ENCODE data around the gene CPED1. TPM values are rescaled to one million over a fixed set of nuclear protein-coding genes. Genes with fewer than 3 reads are reported as not detected.
"Not testable (repeated sequence)": the region's sequence is repeated elsewhere in the genome, so short reads cannot be mapped to it uniquely, and the experiment has no call there.

Gene CPED1
- total RNA-seq, 2 experiments from 2014 or later = not detected

DNA sequence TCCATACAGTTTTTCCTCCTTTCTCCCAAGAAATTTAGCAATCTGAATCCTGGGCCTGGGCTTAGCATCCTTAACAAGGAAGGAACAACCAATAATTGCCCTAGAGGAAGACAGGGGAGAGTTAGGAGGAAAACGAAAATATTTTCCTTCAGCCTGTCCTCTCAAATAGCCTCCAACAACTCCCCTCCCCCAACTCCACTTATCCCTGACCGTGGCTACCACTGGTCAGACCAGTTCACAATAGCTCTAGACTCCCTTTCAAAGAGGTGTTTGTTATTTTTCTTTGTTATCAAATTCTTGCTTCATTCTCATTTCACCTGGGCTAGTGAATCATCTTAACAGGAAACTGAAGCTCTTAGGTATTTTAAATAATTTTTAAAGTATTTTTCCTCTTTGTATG is 114.1 kb downstream of the CPED1 start:
- ChIA-PET POLR2A (no interaction called here), CTCF (no interaction called here)
- Mint-ChIP-seq H3K9me3 (ENCODE audit: insufficient read depth) (no peaks in the 10 kb centered on the region), H3K27me3 (ENCODE audit: low read depth) (peaks cover 6% of the 10 kb centered on the region), H3K4me1 (ENCODE audit: low read depth) (no peaks in the 10 kb centered on the region), H3K36me3 (ENCODE audit: low read depth) (no peaks in the 10 kb centered on the region), H3K4me3 (no peak overlapping the region), H3K27ac (no peak overlapping the region)
- no peak for DNase-seq
- ATAC-seq = no peak

- no peaks in the 10 kb centered on the region for H3K36me3 Mint-ChIP-seq (ENCODE audit: low read depth)
Measured at GRCh38 chr7:121103086-121103485, 114.6 kb downstream of the CPED1 start.

DNA sequence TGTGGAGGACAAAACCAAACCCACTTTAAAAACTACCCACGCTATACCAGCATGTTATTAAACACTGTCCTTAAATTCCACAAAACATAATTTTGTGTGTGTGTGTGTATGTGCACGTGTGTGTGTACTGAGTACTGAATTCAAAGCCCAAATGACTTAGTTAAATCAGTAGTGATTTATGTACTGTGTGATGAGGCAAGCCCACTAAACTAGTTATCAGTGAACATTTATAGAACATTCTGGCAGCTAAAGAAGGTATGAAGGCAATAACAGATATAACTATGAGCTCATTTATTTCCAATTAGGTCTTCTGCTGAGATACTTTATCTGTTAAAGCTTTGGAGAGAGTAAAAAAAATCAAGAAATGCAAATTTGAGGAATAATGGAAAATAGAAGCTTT is 115.1 kb downstream of the CPED1 start:
- no peaks in the 10 kb centered on the region for H3K4me1 Mint-ChIP-seq (ENCODE audit: low read depth)
- DNase-seq = no peak
- no peak overlapping the region for H3K4me3 Mint-ChIP-seq
- ChIA-PET CTCF (interaction anchor here (1.0 to 1.3 kb wide), 3 partner anchors 11 to 115 kb away, joined by 3 to 4 read pairs (median 3); partner anchors contain the start of gene CPED1), POLR2A (no interaction called here)
- no peaks in the 10 kb centered on the region for H3K36me3 Mint-ChIP-seq (ENCODE audit: low read depth)
- no peak for ATAC-seq
- H3K27me3 Mint-ChIP-seq (ENCODE audit: low read depth) = peaks cover 6% of the 10 kb centered on the region
- no peak overlapping the region for H3K27ac Mint-ChIP-seq
- no peaks in the 10 kb centered on the region for H3K9me3 Mint-ChIP-seq (ENCODE audit: insufficient read depth)

More at GRCh38 chr7:121103086-121103485, 114.6 kb downstream of the CPED1 start:
- ATAC-seq (no peak), DNase-seq (no peak)
- ChIA-PET CTCF (interaction anchor here (1.0 kb wide), 1 partner anchor 114 kb away, joined by 4 read pairs; the partner anchor contains the start of gene CPED1), POLR2A (no interaction called here)
- Mint-ChIP-seq H3K4me3 (no peak overlapping the region), H3K9me3 (ENCODE audit: insufficient read depth) (no peaks in the 10 kb centered on the region), H3K27ac (no peak overlapping the region), H3K4me1 (ENCODE audit: low read depth) (no peaks in the 10 kb centered on the region), H3K27me3 (ENCODE audit: low read depth) (peaks cover 6% of the 10 kb centered on the region)

GRCh38 chr7:121105262-121105661 is 116.8 kb downstream of the CPED1 start:
- CTCF ChIA-PET = no interaction called here
- Mint-ChIP-seq H3K4me3 (no peak overlapping the region), H3K27me3 (ENCODE audit: low read depth) (peaks cover 8% of the 10 kb centered on the region), H3K36me3 (ENCODE audit: low read depth) (no peaks in the 10 kb centered on the region), H3K27ac (no peak overlapping the region), H3K9me3 (ENCODE audit: insufficient read depth) (no peaks in the 10 kb centered on the region), H3K4me1 (ENCODE audit: low read depth) (no peaks in the 10 kb centered on the region)
- POLR2A ChIA-PET = no interaction called here
- DNase-seq (no peak), ATAC-seq (no peak)

DNA sequence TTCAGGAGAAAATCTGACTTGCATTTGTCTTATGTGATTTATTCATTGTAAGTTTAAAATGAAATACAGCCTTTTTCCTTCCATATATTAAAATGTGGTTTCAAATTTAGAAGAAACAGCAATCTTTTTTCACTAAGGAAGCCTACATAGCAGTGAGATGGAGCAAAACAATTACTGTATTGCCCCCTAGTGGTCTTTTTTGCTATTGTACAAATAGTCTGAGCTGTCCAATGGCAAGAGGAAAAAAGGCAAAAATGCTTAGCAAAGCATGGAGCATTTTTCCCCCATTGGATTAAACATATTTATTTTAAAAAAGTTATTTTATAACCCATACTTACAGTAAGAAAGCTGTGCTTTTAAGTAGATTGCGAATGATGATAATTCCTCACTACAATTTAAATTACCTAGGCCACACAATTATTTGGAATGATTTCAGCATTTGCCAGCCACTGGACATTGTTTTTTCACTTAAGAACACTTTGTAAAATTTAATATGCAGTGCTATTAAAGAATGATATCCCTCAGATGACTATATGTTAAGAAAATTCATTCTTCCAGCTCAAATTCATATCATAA is 119.5 kb downstream of the CPED1 start:
- Mint-ChIP-seq H3K27ac (no peak overlapping the region), H3K4me1 (ENCODE audit: low read depth) (no peaks in the 10 kb centered on the region), H3K9me3 (ENCODE audit: insufficient read depth) (no peaks in the 10 kb centered on the region), H3K27me3 (ENCODE audit: low read depth) (peaks cover 13% of the 10 kb centered on the region), H3K36me3 (ENCODE audit: low read depth) (no peaks in the 10 kb centered on the region), H3K4me3 (no peak overlapping the region)
- ChIA-PET CTCF (interaction anchor here (0.6 to 3.5 kb wide), 18 partner anchors 8 to 886 kb away, joined by 3 to 37 read pairs (median 3); partner anchors contain the start of gene CPED1), POLR2A (no interaction called here)
- DNase-seq (no peak), ATAC-seq (peak; percentile 82)

- ChIA-PET POLR2A (no interaction called here), CTCF (interaction anchor here (1.2 to 3.5 kb wide), 4 partner anchors 10 to 121 kb away, joined by 3 to 37 read pairs (median 8); partner anchors contain the start of gene CPED1)
- no peaks in the 10 kb centered on the region for H3K36me3 Mint-ChIP-seq (ENCODE audit: low read depth)
- H3K4me1 Mint-ChIP-seq (ENCODE audit: low read depth) = no peaks in the 10 kb centered on the region
- no peak overlapping the region for H3K27ac Mint-ChIP-seq
- ATAC-seq (no peak), DNase-seq (no peak)
- H3K27me3 Mint-ChIP-seq (ENCODE audit: low read depth) = peaks cover 10% of the 10 kb centered on the region
- H3K4me3 Mint-ChIP-seq = no peak overlapping the region
- H3K9me3 Mint-ChIP-seq (ENCODE audit: insufficient read depth) = no peaks in the 10 kb centered on the region
Measured at GRCh38 chr7:121109145-121109544, 120.6 kb downstream of the CPED1 start.

DNA sequence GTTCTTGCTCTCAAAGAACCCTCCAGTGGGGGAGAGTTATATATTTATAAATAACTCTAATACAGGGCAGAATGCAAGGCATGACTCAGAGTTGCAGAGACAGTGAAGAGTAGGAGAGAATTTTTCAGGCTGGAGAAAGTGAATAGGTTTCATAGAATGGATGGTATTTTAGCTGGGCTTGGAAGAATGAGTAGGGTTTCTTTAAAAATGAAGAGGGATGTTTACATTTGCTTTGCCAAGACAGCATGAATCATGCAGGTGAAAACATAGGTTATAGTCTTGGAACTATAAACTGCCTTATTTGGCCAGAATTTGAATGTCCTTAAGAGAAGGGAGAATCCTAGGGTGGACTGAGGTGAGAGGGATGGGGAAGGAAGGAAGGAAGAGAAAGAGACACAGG is 124.8 kb downstream of the CPED1 start:
- no peaks in the 10 kb centered on the region for H3K4me1 Mint-ChIP-seq (ENCODE audit: low read depth)
- ChIA-PET POLR2A (no interaction called here), CTCF (interaction anchor here (0.7 kb wide), 1 partner anchor 322 kb away, joined by 3 read pairs; no protein-coding TSS in a partner anchor)
- ATAC-seq = no peak
- no peak for DNase-seq
- H3K27me3 Mint-ChIP-seq (ENCODE audit: low read depth) = peaks cover 8% of the 10 kb centered on the region
- no peaks in the 10 kb centered on the region for H3K36me3 Mint-ChIP-seq (ENCODE audit: low read depth)
- no peak overlapping the region for H3K4me3 Mint-ChIP-seq
- no peaks in the 10 kb centered on the region for H3K9me3 Mint-ChIP-seq (ENCODE audit: insufficient read depth)
- no peak overlapping the region for H3K27ac Mint-ChIP-seq

- Mint-ChIP-seq H3K27ac (no peak overlapping the region), H3K4me3 (no peak overlapping the region), H3K4me1 (ENCODE audit: low read depth) (no peaks in the 10 kb centered on the region), H3K27me3 (ENCODE audit: low read depth) (peaks cover 2% of the 10 kb centered on the region), H3K9me3 (ENCODE audit: insufficient read depth) (no peaks in the 10 kb centered on the region), H3K36me3 (ENCODE audit: low read depth) (no peaks in the 10 kb centered on the region)
- ChIA-PET POLR2A (no interaction called here), CTCF (no interaction called here)
- ATAC-seq (no peak), DNase-seq (no peak)
Measured at GRCh38 chr7:121116396-121116795, 127.9 kb downstream of the CPED1 start.

GRCh38 chr7:121119047-121119446 is 130.5 kb downstream of the CPED1 start:
- H3K36me3 Mint-ChIP-seq (ENCODE audit: low read depth) = no peaks in the 10 kb centered on the region
- no peak overlapping the region for H3K4me3 Mint-ChIP-seq
- H3K4me1 Mint-ChIP-seq (ENCODE audit: low read depth) = no peaks in the 10 kb centered on the region
- H3K9me3 Mint-ChIP-seq (ENCODE audit: insufficient read depth) = no peaks in the 10 kb centered on the region
- ATAC-seq (no peak), DNase-seq (no peak)
- ChIA-PET CTCF (no interaction called here), POLR2A (no interaction called here)
- H3K27ac Mint-ChIP-seq = no peak overlapping the region
- H3K27me3 Mint-ChIP-seq (ENCODE audit: low read depth) = peaks cover 7% of the 10 kb centered on the region

- Mint-ChIP-seq H3K27me3 (ENCODE audit: low read depth) (peaks cover 8% of the 10 kb centered on the region), H3K4me1 (ENCODE audit: low read depth) (no peaks in the 10 kb centered on the region)
- ATAC-seq = no peak
Measured at GRCh38 chr7:121123032-121123431, 134.5 kb downstream of the CPED1 start.

GRCh38 chr7:121125454-121125853 is 136.9 kb downstream of the CPED1 start:
- POLR2A ChIA-PET; H3K4me1 Mint-ChIP-seq (ENCODE audit: low read depth); CTCF ChIA-PET; DNase-seq; H3K9me3 Mint-ChIP-seq (ENCODE audit: insufficient read depth); H3K4me3 Mint-ChIP-seq; ATAC-seq; H3K27ac Mint-ChIP-seq; H3K36me3 Mint-ChIP-seq (ENCODE audit: low read depth); H3K27me3 Mint-ChIP-seq (ENCODE audit: low read depth): not testable (repeated sequence)

More at GRCh38 chr7:121123032-121123431, 134.5 kb downstream of the CPED1 start:
- H3K4me3 Mint-ChIP-seq = no peak overlapping the region
- H3K27ac Mint-ChIP-seq = no peak overlapping the region
- H3K9me3 Mint-ChIP-seq (ENCODE audit: insufficient read depth) = no peaks in the 10 kb centered on the region
- no peaks in the 10 kb centered on the region for H3K36me3 Mint-ChIP-seq (ENCODE audit: low read depth)
- POLR2A ChIA-PET = no interaction called here
- DNase-seq = no peak
- CTCF ChIA-PET = no interaction called here

DNA sequence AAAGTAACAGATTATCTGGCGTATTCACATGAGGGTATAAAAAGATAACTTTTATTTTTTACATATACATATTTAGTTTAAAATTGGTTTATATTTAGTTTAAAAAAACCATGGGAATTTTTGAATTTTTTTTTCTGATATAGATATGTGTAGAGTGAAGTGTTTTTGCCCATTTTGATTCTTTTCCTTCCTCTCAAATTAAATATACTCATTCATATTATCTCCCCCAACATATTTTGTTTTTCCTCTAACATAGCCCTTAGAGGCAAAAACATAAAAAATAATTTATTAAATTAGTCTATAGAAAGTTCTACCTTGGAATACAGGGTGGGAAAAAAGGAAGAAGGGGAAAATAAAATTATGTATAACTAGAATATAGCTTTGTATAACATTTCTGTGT is 137.7 kb downstream of the CPED1 start:
- no peak overlapping the region for H3K27ac Mint-ChIP-seq
- ChIA-PET POLR2A (no interaction called here), CTCF (no interaction called here)
- H3K4me3 Mint-ChIP-seq = no peak overlapping the region
- peaks cover 6% of the 10 kb centered on the region for H3K27me3 Mint-ChIP-seq (ENCODE audit: low read depth)
- H3K4me1 Mint-ChIP-seq (ENCODE audit: low read depth) = no peaks in the 10 kb centered on the region
- ATAC-seq (no peak), DNase-seq (no peak)
- no peaks in the 10 kb centered on the region for H3K9me3 Mint-ChIP-seq (ENCODE audit: insufficient read depth)
- no peaks in the 10 kb centered on the region for H3K36me3 Mint-ChIP-seq (ENCODE audit: low read depth)

Data from activated CD8-positive, alpha-beta T cell treated with anti-CD3 and anti-CD28 coated beads, Interleukin-2, amount 10 ng/mL, durations not matched to agents 7 days and 5 days (primary cell).